ENCODE measurements around the gene DSCAM. TPM values are rescaled to one million over a fixed set of nuclear protein-coding genes. Genes with fewer than 3 reads are reported as not detected.

The DSCAM gene
- total RNA-seq, 2 experiments from 2014 or later = not detected

- H3K27me3 ChIP-seq (ENCODE audit: control insufficient read depth in 1 of 2, insufficient read depth in 2 of 2, low read length in 2 of 2) = peaks cover 0 to under 1% of the 10 kb centered on the region in 2 experiments
- DNase-seq (no peak), ATAC-seq (ENCODE audit: poor library complexity) (no peak)
- no peaks in the 10 kb centered on the region for H3K36me3 ChIP-seq (ENCODE audit: insufficient read depth, low read length)
- no peak for TF ChIP-seq CTCF (IDR thresholded peaks at IDR 0.05)
- Mint-ChIP-seq H3K4me1 (ENCODE audit: low read depth) (no peaks in the 10 kb centered on the region), H3K27ac (no peak overlapping the region), H3K9me3 (no peaks in the 10 kb centered on the region), H3K36me3 (ENCODE audit: low read depth) (no peaks in the 10 kb centered on the region), H3K4me3 (no peak overlapping the region), H3K27me3 (peaks cover 5% of the 10 kb centered on the region)
- H3K9me3 ChIP-seq (ENCODE audit: control insufficient read depth in 1 of 2, insufficient read depth in 1 of 2, low read length in 2 of 2) = peaks cover 0 to 4% of the 10 kb centered on the region in 2 experiments
- CTCF ChIA-PET = no interaction called here
- intact Hi-C loops (cut with DNase I, micrococcal nuclease) = no loop called here
- POLR2A ChIA-PET = no interaction called here
- no peaks in the 10 kb centered on the region for H3K4me1 ChIP-seq (ENCODE audit: insufficient read depth, low read length)
- H3K4me3 ChIP-seq (ENCODE audit: low read length) = no peak overlapping the region
- H3K27ac ChIP-seq (ENCODE audit: low read depth in 1 of 2, low read length in 2 of 2) = no peak overlapping the region
Measured at GRCh38 chr21:40829308-40829707, 17.6 kb downstream of the DSCAM start.

- CTCF ChIA-PET = no interaction called here
- Histone ChIP-seq H3K4me1 (ENCODE audit: insufficient read depth, low read length) (no peaks in the 10 kb centered on the region), H3K36me3 (ENCODE audit: insufficient read depth, low read length) (no peaks in the 10 kb centered on the region), H3K27me3 (ENCODE audit: control insufficient read depth in 1 of 2, insufficient read depth in 2 of 2, low read length in 2 of 2) (peaks cover 0 to 2% of the 10 kb centered on the region in 2 experiments), H3K9me3 (ENCODE audit: control insufficient read depth in 1 of 2, insufficient read depth in 1 of 2, low read length in 2 of 2) (peaks cover 0 to 10% of the 10 kb centered on the region in 2 experiments), H3K27ac (ENCODE audit: low read depth in 1 of 2, low read length in 2 of 2) (no peak overlapping the region), H3K4me3 (ENCODE audit: low read length) (no peak overlapping the region)
- intact Hi-C loops (cut with DNase I, micrococcal nuclease) = no loop called here
- Mint-ChIP-seq H3K4me1 (ENCODE audit: low read depth) (no peaks in the 10 kb centered on the region), H3K27ac (no peak overlapping the region), H3K36me3 (ENCODE audit: low read depth) (no peaks in the 10 kb centered on the region), H3K9me3 (no peaks in the 10 kb centered on the region), H3K27me3 (peaks cover 5% of the 10 kb centered on the region), H3K4me3 (no peak overlapping the region)
- TF ChIP-seq CTCF (IDR thresholded peaks at IDR 0.05) = no peak
- ATAC-seq (ENCODE audit: poor library complexity) (no peak), DNase-seq (no peak)
- POLR2A ChIA-PET = no interaction called here
Measured at GRCh38 chr21:40827509-40827908, 19.4 kb downstream of the DSCAM start.

GRCh38 chr21:40819071-40819900, 27.7 kb downstream of the DSCAM start:
- peaks cover 0 to 14% of the 10 kb centered on the region in 2 experiments for H3K9me3 ChIP-seq (ENCODE audit: control insufficient read depth in 1 of 2, insufficient read depth in 1 of 2, low read length in 2 of 2)
- ATAC-seq (ENCODE audit: poor library complexity) = no peak

More at GRCh38 chr21:40819071-40819900, 27.7 kb downstream of the DSCAM start:
- Histone ChIP-seq H3K27me3 (ENCODE audit: control insufficient read depth in 1 of 2, insufficient read depth in 2 of 2, low read length in 2 of 2) (peaks cover 0 to under 1% of the 10 kb centered on the region in 2 experiments), H3K36me3 (ENCODE audit: insufficient read depth, low read length) (no peaks in the 10 kb centered on the region), H3K4me1 (ENCODE audit: insufficient read depth, low read length) (no peaks in the 10 kb centered on the region), H3K4me3 (ENCODE audit: low read length) (no peak overlapping the region), H3K27ac (ENCODE audit: low read depth in 1 of 2, low read length in 2 of 2) (no peak overlapping the region)
- CTCF ChIA-PET = no interaction called here
- Mint-ChIP-seq H3K9me3 (peaks cover 3% of the 10 kb centered on the region), H3K27ac (no peak overlapping the region), H3K4me3 (no peak overlapping the region), H3K36me3 (ENCODE audit: low read depth) (no peaks in the 10 kb centered on the region), H3K27me3 (no peaks in the 10 kb centered on the region), H3K4me1 (ENCODE audit: low read depth) (no peaks in the 10 kb centered on the region)
- DNase-seq = no peak
- TF ChIP-seq CTCF (IDR thresholded peaks at IDR 0.05) = no peak
- POLR2A ChIA-PET = no interaction called here
- intact Hi-C loops (cut with DNase I, micrococcal nuclease) = no loop called here
